PFSK-1 (cell line): ENCODE data around the gene COL8A1.

Experiments
- FOXP2 ChIP-seq: optimal IDR thresholded peaks from 2 replicates; pipeline ENCODE3; 2011; ENCODE audit warnings: borderline replicate concordance, control low read depth, inconsistent platforms; ENCODE audit not compliant: insufficient read depth; ENCODE audit errors: extremely low read length, extremely low read depth
- POLR2AphosphoS5 ChIP-seq: IDR thresholded peaks from 2 replicates; pipeline ENCODE4 v1.6.1; 2012; ENCODE audit warnings: low read depth, mild to moderate bottlenecking, control low read depth, low read length, moderate library complexity
- REST ChIP-seq, 2 experiments: IDR thresholded peaks; 2 replicates each; pipeline versions ENCODE4 v1.6.1 to v1.8.0; 2011 to 2012; ENCODE audit warnings: low read depth in 2 of 2, low read length in 2 of 2, control low read depth in 1 of 2, inconsistent platforms in 1 of 2, mild to moderate bottlenecking in 1 of 2, moderate library complexity in 1 of 2; ENCODE audit not compliant: insufficient read depth in 1 of 2
- SIN3A ChIP-seq: IDR thresholded peaks from 2 replicates; pipeline ENCODE4 v1.6.1; 2012; ENCODE audit warnings: mild to moderate bottlenecking, low read length, moderate library complexity, borderline replicate concordance; ENCODE audit not compliant: insufficient read depth
- TAF1 ChIP-seq: IDR thresholded peaks from 2 replicates; pipeline ENCODE4 v1.6.1; 2012; ENCODE audit warnings: low read length, control low read depth, borderline replicate concordance; ENCODE audit not compliant: insufficient read depth

The COL8A1 gene

GRCh38 chr3:99700631-99701268 is 62.4 kb downstream of the COL8A1 start:
- no peak for TF ChIP-seq TAF1
- no peak for TF ChIP-seq SIN3A
- no peak for TF ChIP-seq POLR2AphosphoS5
- TF ChIP-seq FOXP2: no peak
- no peak for TF ChIP-seq REST (IDR thresholded peaks at IDR 0.05; ENCODE audit: insufficient read depth in 1 of 2, low read depth in 2 of 2, low read length in 2 of 2)

GRCh38 chr3:99702953-99703943 is 64.9 kb downstream of the COL8A1 start:
- TF ChIP-seq REST (IDR thresholded peaks at IDR 0.05; ENCODE audit: insufficient read depth in 1 of 2, low read depth in 2 of 2, low read length in 2 of 2) (no peak), POLR2AphosphoS5 (no peak), SIN3A (no peak), TAF1 (no peak)

DNA sequence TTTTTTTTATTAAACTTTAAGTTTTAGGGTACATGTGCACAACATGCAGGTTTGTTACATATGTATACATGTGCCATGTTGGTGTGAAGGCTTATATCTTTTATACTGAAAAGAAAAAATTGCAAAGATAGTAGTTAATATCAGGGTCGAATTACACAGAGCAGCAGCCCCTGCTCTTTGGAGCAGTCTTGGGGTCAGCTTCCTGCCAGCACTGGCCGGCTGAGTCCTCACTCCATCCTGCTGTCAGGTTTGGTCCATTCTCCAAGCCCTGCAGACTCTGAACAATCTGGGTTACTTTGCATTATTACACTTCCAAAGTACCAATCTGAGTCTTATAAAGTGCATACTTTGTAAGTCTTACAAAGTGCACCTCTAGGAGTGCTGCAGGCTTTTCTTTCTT is 66.0 kb downstream of the COL8A1 start:
- TF ChIP-seq POLR2AphosphoS5: no peak
- no peak for TF ChIP-seq REST (IDR thresholded peaks at IDR 0.05; ENCODE audit: insufficient read depth in 1 of 2, low read depth in 2 of 2, low read length in 2 of 2)
- no peak for TF ChIP-seq TAF1
- TF ChIP-seq SIN3A: no peak
- no peak for TF ChIP-seq FOXP2

GRCh38 chr3:99706410-99706809 is 68.0 kb downstream of the COL8A1 start:
- no peak for TF ChIP-seq POLR2AphosphoS5

DNA sequence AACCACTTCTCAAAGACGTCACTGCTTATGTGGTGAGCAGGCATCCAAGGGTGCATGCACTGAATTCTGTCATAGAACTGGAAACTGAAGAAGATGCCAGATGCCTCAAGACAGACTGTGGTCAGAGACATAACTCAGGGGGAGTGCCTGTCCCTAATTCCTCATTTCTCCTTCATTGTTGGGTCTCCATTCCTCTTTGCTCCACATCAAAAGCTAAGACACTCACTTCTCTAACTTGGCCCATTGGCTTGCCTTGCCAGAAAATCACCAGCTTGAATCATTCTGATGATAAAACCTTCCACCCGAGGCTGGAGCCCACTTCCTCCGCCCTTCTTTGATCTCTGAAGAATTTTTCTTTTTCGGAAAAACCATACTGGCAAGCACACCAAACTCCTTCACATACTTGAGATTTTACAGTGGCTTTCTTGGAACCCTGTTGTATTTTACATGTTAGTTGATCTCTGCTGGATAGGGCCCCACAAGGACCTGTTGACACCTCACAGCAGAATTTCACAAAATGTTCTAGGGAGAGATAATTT is 69.9 kb downstream of the COL8A1 start:
- no peak for TF ChIP-seq FOXP2
- no peak for TF ChIP-seq SIN3A
- TF ChIP-seq REST (IDR thresholded peaks at IDR 0.05; ENCODE audit: insufficient read depth in 1 of 2, low read depth in 2 of 2, low read length in 2 of 2): no peak
- TF ChIP-seq POLR2AphosphoS5: no peak
- no peak for TF ChIP-seq TAF1
